ENCODE measurements around the gene PARP12. TPM values are rescaled to one million over a fixed set of nuclear protein-coding genes. Genes with fewer than 3 reads are reported as not detected.

Gene PARP12
- total and polyA plus RNA-seq, 10 of the 15 experiments (the other 5 are each of a cell fraction or from before 2014, with no cell fraction given) = 0.98 to 51.8 (median 18.0) TPM

DNA sequence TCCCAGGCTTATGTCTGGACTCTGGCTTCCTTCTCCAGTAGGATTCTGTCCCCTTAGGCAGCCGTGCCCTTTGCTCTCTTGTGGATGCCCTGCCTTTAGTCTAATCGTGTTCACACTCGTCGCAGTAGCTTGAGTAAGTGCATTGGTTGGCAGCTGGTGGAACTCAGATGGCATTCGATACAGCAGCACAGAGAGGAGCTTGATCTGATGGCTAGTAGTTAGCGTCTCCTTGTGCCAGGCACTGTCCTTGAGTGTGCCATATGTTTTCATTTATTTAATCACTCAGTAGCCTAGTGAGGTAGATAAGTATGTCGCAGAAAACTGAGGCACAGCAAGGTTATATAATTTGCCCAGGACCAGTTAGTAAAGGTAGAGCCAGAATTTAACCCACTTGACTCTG lies 18.2 kb upstream of the PARP12 start:
- peaks cover 0 to 11% of the 10 kb centered on the region in 2 experiments; a peak in 2 of 4 replicates for H3K27me3 ChIP-seq (replicated peaks in 1 of 2; ENCODE audit: control insufficient read depth in 2 of 2, insufficient read depth in 2 of 2, low read length in 1 of 2)
- 55% methylated on average over 7 of the region's 7 CpGs for WGBS (ENCODE audit: insufficient coverage, insufficient replicate concordance, low lambda C conversion rate, missing lambda C conversion rate)
- TF ChIP-seq BHLHE40 (IDR thresholded peaks at IDR 0.05; ENCODE audit: borderline replicate concordance in 1 of 2, low read depth in 2 of 2, low read length in 1 of 2) (no peak), BACH1 (IDR thresholded peaks at IDR 0.05; ENCODE audit: borderline replicate concordance) (no peak), ZNF207 (IDR thresholded peaks at IDR 0.05; ENCODE audit: borderline replicate concordance) (no peak)
- no peak overlapping the region for H3K27ac ChIP-seq (ENCODE audit: control insufficient read depth, insufficient read depth)
- BruUV-seq (replicated peaks) = no TSS peak
- no peak overlapping the region for H3K4me3 ChIP-seq
- peaks cover 15% of the 10 kb centered on the region for H3K4me1 ChIP-seq (ENCODE audit: control insufficient read depth, insufficient read depth, low read length)
- no peaks in the 10 kb centered on the region for H3K9me3 ChIP-seq (replicated peaks; ENCODE audit: control insufficient read depth, insufficient read depth, low read length)
- ChIA-PET SMC1A (ENCODE audit: uncharacterized antibody, unreplicated experiment) (no interaction called here), RAD21 (ENCODE audit: unreplicated experiment) (no interaction called here), CTCF (no interaction called here), POLR2A (no interaction called here)
- H3K79me2 ChIP-seq (ENCODE audit: control insufficient read depth, insufficient read depth, low read length) = no peaks in the 10 kb centered on the region
- no peak overlapping the region for H3K9ac ChIP-seq (ENCODE audit: control insufficient read depth, insufficient read depth, low read length)
- H2AFZ ChIP-seq (ENCODE audit: control insufficient read depth, low read depth, low read length) = no peak overlapping the region
- ATAC-seq = no peak
- intact Hi-C loops (cut with micrococcal nuclease; ENCODE audit: unreplicated experiment) = loop anchor here (1.0 kb wide), 1 partner anchor 10 kb away; no protein-coding TSS in a partner anchor
- no peaks in the 10 kb centered on the region for H4K20me1 ChIP-seq (ENCODE audit: control insufficient read depth, insufficient read depth)
- no peak for DNase-seq (ENCODE audit: low read depth, low spot score)
- no peak overlapping the region for H3K4me2 ChIP-seq (ENCODE audit: control insufficient read depth, insufficient read depth)
- no peak for FAIRE-seq
- H3K36me3 ChIP-seq (ENCODE audit: control insufficient read depth in 2 of 2, insufficient read depth in 2 of 2, low read length in 1 of 2) = no peaks in the 10 kb centered on the region
- in situ Hi-C loops (cut with MboI) = no loop called here

DNA sequence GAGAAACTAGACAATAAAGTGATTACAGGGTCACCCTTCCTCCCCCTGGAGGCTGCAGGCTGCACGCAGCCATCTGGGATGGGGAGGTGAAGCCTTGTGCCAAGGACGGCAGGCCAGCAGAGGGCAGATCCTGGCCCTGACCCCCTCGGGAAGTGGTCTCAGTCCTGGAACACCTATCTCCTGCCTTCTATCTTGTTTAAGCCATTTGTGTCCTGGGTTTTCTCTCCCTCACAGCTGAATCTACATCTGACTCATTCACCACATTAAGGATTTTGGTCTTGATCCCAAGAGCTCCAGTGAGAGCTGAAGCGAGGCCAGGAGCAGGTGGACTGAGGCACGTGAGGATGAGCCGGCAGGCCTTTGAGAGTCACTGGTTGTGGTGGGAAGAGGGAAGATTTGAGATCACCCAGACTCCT lies 16.4 kb upstream of the PARP12 start:
- H3K9ac ChIP-seq (ENCODE audit: control insufficient read depth, insufficient read depth, low read length) = no peak overlapping the region
- ATAC-seq (peak; percentile 26; the same call in 2 of the 3 replicates), FAIRE-seq (no peak), DNase-seq (ENCODE audit: low read depth, low spot score) (no peak)
- in situ Hi-C loops (cut with MboI) = no loop called here
- ChIA-PET POLR2A (interaction anchor here (0.7 kb wide), 2 partner anchors 17 to 1887 kb away, joined by 3 read pairs; no protein-coding TSS in a partner anchor), SMC1A (ENCODE audit: uncharacterized antibody, unreplicated experiment) (no interaction called here), CTCF (interaction anchor here (0.7 kb wide), 1 partner anchor 643 kb away, joined by 4 read pairs; no protein-coding TSS in a partner anchor), RAD21 (ENCODE audit: unreplicated experiment) (no interaction called here)
- TF ChIP-seq ZNF384 (IDR thresholded peaks at IDR 0.05; ENCODE audit: borderline replicate concordance, low read depth, low read length) = no peak
- TF ChIP-seq TCF12 (IDR thresholded peaks at IDR 0.05; ENCODE audit: low read depth, low read length) = no peak
- no peak for TF ChIP-seq HCFC1 (IDR thresholded peaks at IDR 0.05; ENCODE audit: low read length)
- no peak for TF ChIP-seq JUNB (IDR thresholded peaks at IDR 0.05)
- no peak for TF ChIP-seq NFYB (IDR thresholded peaks at IDR 0.05; ENCODE audit: insufficient read depth, low read depth, low read length)
- TF ChIP-seq, protein P1, sequence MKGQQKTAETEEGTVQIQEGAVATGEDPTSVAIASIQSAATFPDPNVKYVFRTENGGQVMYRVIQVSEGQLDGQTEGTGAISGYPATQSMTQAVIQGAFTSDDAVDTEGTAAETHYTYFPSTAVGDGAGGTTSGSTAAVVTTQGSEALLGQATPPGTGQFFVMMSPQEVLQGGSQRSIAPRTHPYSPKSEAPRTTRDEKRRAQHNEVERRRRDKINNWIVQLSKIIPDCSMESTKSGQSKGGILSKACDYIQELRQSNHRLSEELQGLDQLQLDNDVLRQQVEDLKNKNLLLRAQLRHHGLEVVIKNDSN (IDR thresholded peaks at IDR 0.05; ENCODE audit: borderline replicate concordance, extremely low read length, insufficient read depth, low read depth, low read length) = no peak
- TF ChIP-seq, protein P2, sequence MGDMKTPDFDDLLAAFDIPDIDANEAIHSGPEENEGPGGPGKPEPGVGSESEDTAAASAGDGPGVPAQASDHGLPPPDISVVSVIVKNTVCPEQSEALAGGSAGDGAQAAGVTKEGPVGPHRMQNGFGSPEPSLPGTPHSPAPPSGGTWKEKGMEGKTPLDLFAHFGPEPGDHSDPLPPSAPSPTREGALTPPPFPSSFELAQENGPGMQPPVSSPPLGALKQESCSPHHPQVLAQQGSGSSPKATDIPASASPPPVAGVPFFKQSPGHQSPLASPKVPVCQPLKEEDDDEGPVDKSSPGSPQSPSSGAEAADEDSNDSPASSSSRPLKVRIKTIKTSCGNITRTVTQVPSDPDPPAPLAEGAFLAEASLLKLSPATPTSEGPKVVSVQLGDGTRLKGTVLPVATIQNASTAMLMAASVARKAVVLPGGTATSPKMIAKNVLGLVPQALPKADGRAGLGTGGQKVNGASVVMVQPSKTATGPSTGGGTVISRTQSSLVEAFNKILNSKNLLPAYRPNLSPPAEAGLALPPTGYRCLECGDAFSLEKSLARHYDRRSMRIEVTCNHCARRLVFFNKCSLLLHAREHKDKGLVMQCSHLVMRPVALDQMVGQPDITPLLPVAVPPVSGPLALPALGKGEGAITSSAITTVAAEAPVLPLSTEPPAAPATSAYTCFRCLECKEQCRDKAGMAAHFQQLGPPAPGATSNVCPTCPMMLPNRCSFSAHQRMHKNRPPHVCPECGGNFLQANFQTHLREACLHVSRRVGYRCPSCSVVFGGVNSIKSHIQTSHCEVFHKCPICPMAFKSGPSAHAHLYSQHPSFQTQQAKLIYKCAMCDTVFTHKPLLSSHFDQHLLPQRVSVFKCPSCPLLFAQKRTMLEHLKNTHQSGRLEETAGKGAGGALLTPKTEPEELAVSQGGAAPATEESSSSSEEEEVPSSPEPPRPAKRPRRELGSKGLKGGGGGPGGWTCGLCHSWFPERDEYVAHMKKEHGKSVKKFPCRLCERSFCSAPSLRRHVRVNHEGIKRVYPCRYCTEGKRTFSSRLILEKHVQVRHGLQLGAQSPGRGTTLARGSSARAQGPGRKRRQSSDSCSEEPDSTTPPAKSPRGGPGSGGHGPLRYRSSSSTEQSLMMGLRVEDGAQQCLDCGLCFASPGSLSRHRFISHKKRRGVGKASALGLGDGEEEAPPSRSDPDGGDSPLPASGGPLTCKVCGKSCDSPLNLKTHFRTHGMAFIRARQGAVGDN (IDR thresholded peaks at IDR 0.05) = no peak
- TF ChIP-seq SRF (IDR thresholded peaks at IDR 0.05; ENCODE audit: low read depth in 2 of 2, low read length in 2 of 2) = no peak
- no peak for TF ChIP-seq POLR2A (IDR thresholded peaks at IDR 0.05; ENCODE audit: low read depth, low read length)
- no peak for TF ChIP-seq NBN (IDR thresholded peaks at IDR 0.05)
- TF ChIP-seq ESRRA (IDR thresholded peaks at IDR 0.05; ENCODE audit: low read length) = no peak
- peaks cover 2% of the 10 kb centered on the region for H3K4me1 ChIP-seq (ENCODE audit: control insufficient read depth, insufficient read depth, low read length)
- 63% methylated on average over 6 of the region's 6 CpGs for WGBS (ENCODE audit: insufficient coverage, insufficient replicate concordance, low lambda C conversion rate, missing lambda C conversion rate)
- H3K79me2 ChIP-seq (ENCODE audit: control insufficient read depth, insufficient read depth, low read length) = no peaks in the 10 kb centered on the region
- H3K4me2 ChIP-seq (ENCODE audit: control insufficient read depth, insufficient read depth) = no peak overlapping the region
- intact Hi-C loops (cut with micrococcal nuclease; ENCODE audit: unreplicated experiment) = no loop called here
- H2AFZ ChIP-seq (ENCODE audit: control insufficient read depth, low read depth, low read length) = no peak overlapping the region
- no peak overlapping the region for H3K27ac ChIP-seq (ENCODE audit: control insufficient read depth, insufficient read depth)
- peaks cover 0 to 11% of the 10 kb centered on the region in 2 experiments; a peak in 3 of 4 replicates for H3K27me3 ChIP-seq (replicated peaks in 1 of 2; ENCODE audit: control insufficient read depth in 2 of 2, insufficient read depth in 2 of 2, low read length in 1 of 2)
- H3K4me3 ChIP-seq = no peak overlapping the region
- no peaks in the 10 kb centered on the region for H3K36me3 ChIP-seq (ENCODE audit: control insufficient read depth in 2 of 2, insufficient read depth in 2 of 2, low read length in 1 of 2)
- no peaks in the 10 kb centered on the region for H3K9me3 ChIP-seq (replicated peaks; ENCODE audit: control insufficient read depth, insufficient read depth, low read length)
- no TSS peak for BruUV-seq (replicated peaks)
- H4K20me1 ChIP-seq (ENCODE audit: control insufficient read depth, insufficient read depth) = 0 out of 2 replicates have a peak, but pooled peaks cover 3% of the 10 kb centered on the region
